Endodermal cell (in vitro differentiated cells): ENCODE measurements around the gene TRIM44. TPM values are rescaled to one million over a fixed set of nuclear protein-coding genes. Genes with fewer than 3 reads are reported as not detected.

Experiments
- DNase-seq: peaks from one replicate; pipeline ENCODE4 v3.0.0-alpha.2; 2017
- H3K27ac ChIP-seq: 2 replicates; pipeline ENCODE4 v1.5.1; 2013; ENCODE audit warnings: mild to moderate bottlenecking, low read depth, low read length, moderate library complexity
- H3K27me3 ChIP-seq: 2 replicates; pipeline ENCODE4 v1.6.1; 2013; ENCODE audit warnings: mild to moderate bottlenecking, low read length, moderate library complexity; ENCODE audit not compliant: insufficient read depth, control insufficient read depth, poor library complexity, severe bottlenecking
- H3K36me3 ChIP-seq: 2 replicates; pipeline ENCODE4 v1.7.0; 2013; ENCODE audit warnings: mild to moderate bottlenecking, low read length, moderate library complexity; ENCODE audit not compliant: control insufficient read depth, insufficient read depth
- H3K4me1 ChIP-seq: one replicate; pipeline ENCODE4 v1.7.0; 2013; ENCODE audit warnings: low read length; ENCODE audit not compliant: control insufficient read depth, insufficient read depth
- H3K4me3 ChIP-seq: 2 replicates; pipeline ENCODE4 v1.5.1; 2013; ENCODE audit warnings: mild to moderate bottlenecking, low read length, moderate library complexity
- H3K9ac ChIP-seq: 2 replicates; pipeline ENCODE4 v1.6.1; 2013; ENCODE audit warnings: mild to moderate bottlenecking, low read length, moderate library complexity; ENCODE audit not compliant: poor library complexity, severe bottlenecking; ENCODE audit errors: extremely low read depth
- H3K9me3 ChIP-seq: 2 replicates; pipeline ENCODE4 v1.6.1; 2013; ENCODE audit warnings: mild to moderate bottlenecking, low read length, moderate library complexity; ENCODE audit not compliant: control insufficient read depth
- H3K27ac Mint-ChIP-seq: 2 replicates; pipeline ENCODE4 v1.8.0; 2020; ENCODE audit warnings: mixed read lengths
- H3K27me3 Mint-ChIP-seq: 2 replicates; pipeline ENCODE4 v1.8.0; 2021; ENCODE audit warnings: mild to moderate bottlenecking, mixed read lengths; ENCODE audit not compliant: insufficient read depth
- H3K36me3 Mint-ChIP-seq: 2 replicates; pipeline ENCODE4 v1.8.0; 2020; ENCODE audit warnings: low read depth, mixed read lengths
- H3K4me1 Mint-ChIP-seq: 2 replicates; pipeline ENCODE4 v1.8.0; 2020; ENCODE audit warnings: mixed read lengths
- H3K4me3 Mint-ChIP-seq: 2 replicates; pipeline ENCODE4 v1.8.0; 2020; ENCODE audit warnings: mild to moderate bottlenecking, moderate library complexity, mixed read lengths
- H3K9me3 Mint-ChIP-seq: 2 replicates; pipeline ENCODE4 v1.8.0; 2020; ENCODE audit warnings: mild to moderate bottlenecking, mixed read lengths
- CTCF ChIP-seq: fragments of 200-600 bp; sonication (generic); conservative IDR thresholded peaks from 2 replicates; pipeline ENCODE4 v1.5.0; 2021; ENCODE audit warnings: antibody characterized with exemption, mild to moderate bottlenecking
- WGBS, 2 experiments: methylation state at CpG; one replicate each; pipeline versions ENCODE4 v1.1.5 to v1.1.7; 2013; ENCODE audit warnings: missing lambda C conversion rate in 2 of 2, mixed read lengths in 1 of 2; ENCODE audit not compliant: insufficient coverage in 1 of 2, insufficient read length in 1 of 2; 5-methylcytosine and 5-hydroxymethylcytosine counted together
- total RNA-seq, 2 donors: library from RNA; stranded (reverse); fragmentation: NEBNext Ultra II Directional in 1 of 2; extraction: Animal tissue kit (Norgen Biotek cat#: 25700) in 1 of 2; gene quantifications; 2 replicates in 1 of 2; 3 replicates in 1 of 2; pipeline ENCODE4 v1.2.1, GENCODE V29; 2021

TRIM44 gene
- total RNA-seq, 2 donors from 2014 or later = 48.5 to 63.8 TPM

GRCh38 chr11:35841733-35842132 lies 179.2 kb downstream of the TRIM44 start:
- no peaks in the 10 kb centered on the region for H3K27me3 ChIP-seq
- Mint-ChIP-seq H3K36me3 (no peaks in the 10 kb centered on the region), H3K4me1 (no peaks in the 10 kb centered on the region), H3K4me3 (no peak overlapping the region), H3K27me3 (no peaks in the 10 kb centered on the region), H3K9me3 (peaks cover 8% of the 10 kb centered on the region), H3K27ac (no peak overlapping the region)
- no peaks in the 10 kb centered on the region for H3K4me1 ChIP-seq
- H3K27ac ChIP-seq = no peak overlapping the region
- WGBS, 2 experiments = 90 to 95% methylated on average over 2 to 3 of the region's 3 CpGs
- DNase-seq = no peak
- no peaks in the 10 kb centered on the region for H3K36me3 ChIP-seq
- no peak for TF ChIP-seq CTCF
- no peak overlapping the region for H3K4me3 ChIP-seq
- no peaks in the 10 kb centered on the region for H3K9me3 ChIP-seq
- H3K9ac ChIP-seq = no peak overlapping the region

GRCh38 chr11:35842958-35843357 lies 180.4 kb downstream of the TRIM44 start:
- Mint-ChIP-seq H3K36me3 (no peaks in the 10 kb centered on the region), H3K4me3 (no peak overlapping the region), H3K27me3 (peaks cover 3% of the 10 kb centered on the region), H3K27ac (no peak overlapping the region), H3K4me1 (no peaks in the 10 kb centered on the region), H3K9me3 (peaks cover 8% of the 10 kb centered on the region)
- no peak overlapping the region for H3K27ac ChIP-seq
- peaks cover 2% of the 10 kb centered on the region for H3K27me3 ChIP-seq
- H3K9me3 ChIP-seq = no peaks in the 10 kb centered on the region
- no peak for TF ChIP-seq CTCF
- H3K9ac ChIP-seq = no peak overlapping the region
- DNase-seq = no peak
- WGBS, 2 experiments = no CpG with 5 or more reads among the region's 1 CpG
- no peak overlapping the region for H3K4me3 ChIP-seq
- no peaks in the 10 kb centered on the region for H3K4me1 ChIP-seq
- H3K36me3 ChIP-seq = no peaks in the 10 kb centered on the region

GRCh38 chr11:35844579-35844978 lies 182.0 kb downstream of the TRIM44 start:
- H3K4me1 ChIP-seq = no peaks in the 10 kb centered on the region
- WGBS, 2 experiments = 93 to 95% methylated on average over 2 to 4 of the region's 4 CpGs
- H3K27me3 ChIP-seq = peaks cover 8% of the 10 kb centered on the region
- Mint-ChIP-seq H3K9me3 (peaks cover 8% of the 10 kb centered on the region), H3K4me3 (no peak overlapping the region), H3K36me3 (no peaks in the 10 kb centered on the region), H3K4me1 (no peaks in the 10 kb centered on the region), H3K27ac (no peak overlapping the region), H3K27me3 (peaks cover 8% of the 10 kb centered on the region)
- no peak overlapping the region for H3K4me3 ChIP-seq
- DNase-seq = no peak
- no peak overlapping the region for H3K27ac ChIP-seq
- no peak overlapping the region for H3K9ac ChIP-seq
- TF ChIP-seq CTCF = no peak
- H3K9me3 ChIP-seq = no peaks in the 10 kb centered on the region
- no peaks in the 10 kb centered on the region for H3K36me3 ChIP-seq
